22Rv1 (cell line): ENCODE measurements around the gene KRT33A.
"Not testable (repeated sequence)": the region's sequence is repeated elsewhere in the genome, so short reads cannot be mapped to it uniquely, and the experiment has no call there.

Source experiments
- H3K27ac ChIP-seq: fragments of 450-650 bp; 2 replicates; pipeline ENCODE4 v1.5.1; 2017
- CTCF ChIP-seq: fragments of 450-650 bp; IDR thresholded peaks from 2 replicates; pipeline ENCODE4 v1.5.1; 2017; ENCODE audit warnings: mild to moderate bottlenecking
- ZFX ChIP-seq: fragments of 450-650 bp; IDR thresholded peaks from 2 replicates; pipeline ENCODE4 v1.6.1; 2017; ENCODE audit warnings: antibody characterized with exemption, borderline replicate concordance

The KRT33A gene

GRCh38 chr17:41354536-41354935, 3.9 kb upstream of the KRT33A start:
- no peak overlapping the region for H3K27ac ChIP-seq
- TF ChIP-seq ZFX (no peak), CTCF (no peak)

DNA sequence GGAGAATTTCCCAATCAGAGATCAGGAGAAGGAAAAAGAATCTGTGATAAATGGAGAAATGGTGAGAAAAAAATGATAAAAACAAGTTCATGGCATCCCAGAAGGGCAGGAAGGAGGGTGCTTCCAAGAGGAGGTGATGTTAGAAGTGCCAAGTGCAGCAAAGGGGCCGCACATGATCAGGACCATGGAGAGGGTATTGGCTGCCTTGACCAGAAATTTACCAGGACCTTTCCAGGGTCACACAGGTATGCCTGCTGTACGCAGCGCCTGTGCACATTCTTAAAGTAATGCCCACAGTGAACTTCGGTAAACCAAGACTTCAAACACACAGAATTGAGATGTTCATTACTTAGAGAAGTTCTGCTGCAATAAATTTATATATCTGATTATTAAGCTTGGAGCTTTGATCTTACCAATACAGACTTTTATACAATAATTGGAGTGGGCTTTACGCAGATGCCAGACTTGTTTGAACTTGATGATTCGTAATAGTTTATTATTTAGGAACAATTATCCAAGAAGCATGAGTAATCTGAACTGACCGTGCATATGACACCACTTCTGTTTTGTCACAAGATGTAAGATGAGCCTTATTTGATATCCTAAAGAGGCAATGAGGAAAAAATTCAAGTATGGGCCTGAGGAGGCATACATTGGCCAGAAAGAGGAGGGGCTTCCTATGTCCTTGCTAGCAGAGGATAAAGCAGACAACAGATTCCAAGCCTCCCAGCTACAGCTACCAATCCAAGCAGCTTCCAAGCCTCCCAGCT, 2.2 kb upstream of the KRT33A start:
- no peak overlapping the region for H3K27ac ChIP-seq
- TF ChIP-seq CTCF, result no peak
- no peak for TF ChIP-seq ZFX

GRCh38 chr17:41351177-41351576, 549 bp upstream of the KRT33A start:
- TF ChIP-seq ZFX (no peak), CTCF (no peak)
- H3K27ac ChIP-seq, result no peak overlapping the region

GRCh38 chr17:41347869-41348760, 2.5 kb downstream of the KRT33A start:
- no peak overlapping the region for H3K27ac ChIP-seq
- no peak for TF ChIP-seq CTCF
- no peak for TF ChIP-seq ZFX

DNA sequence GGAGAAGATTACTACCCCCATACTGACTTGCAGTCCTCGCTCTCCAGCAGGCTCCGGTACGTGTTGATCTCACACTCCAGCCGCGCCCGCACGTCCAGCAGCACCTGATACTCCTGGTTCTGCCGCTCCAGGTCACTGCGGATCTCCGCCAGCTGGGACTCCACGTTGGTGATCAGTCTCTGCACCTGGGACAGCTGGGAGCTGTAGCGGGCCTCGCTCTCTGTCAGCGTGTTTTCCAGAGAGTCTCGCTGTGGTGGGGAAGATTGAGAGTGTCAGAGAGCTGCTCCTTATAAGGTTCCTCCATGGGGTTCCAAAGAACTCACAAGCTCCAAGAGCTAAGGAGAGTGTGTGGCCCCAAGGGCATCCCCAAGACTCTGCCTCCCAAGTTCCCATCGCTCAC, 4.2 kb downstream of the KRT33A start:
- not testable (repeated sequence) for H3K27ac ChIP-seq

GRCh38 chr17:41345992-41346391, 4.6 kb downstream of the KRT33A start:
- TF ChIP-seq ZFX (no peak), CTCF (no peak)
- no peak overlapping the region for H3K27ac ChIP-seq

- TF ChIP-seq ZFX, result no peak
- no peak for TF ChIP-seq CTCF
- H3K27ac ChIP-seq, result no peak overlapping the region
These were observed 7.6 kb downstream of the KRT33A start for GRCh38 chr17:41343029-41343428.
